ENCODE measurements around the gene CAMK1D.

DNA sequence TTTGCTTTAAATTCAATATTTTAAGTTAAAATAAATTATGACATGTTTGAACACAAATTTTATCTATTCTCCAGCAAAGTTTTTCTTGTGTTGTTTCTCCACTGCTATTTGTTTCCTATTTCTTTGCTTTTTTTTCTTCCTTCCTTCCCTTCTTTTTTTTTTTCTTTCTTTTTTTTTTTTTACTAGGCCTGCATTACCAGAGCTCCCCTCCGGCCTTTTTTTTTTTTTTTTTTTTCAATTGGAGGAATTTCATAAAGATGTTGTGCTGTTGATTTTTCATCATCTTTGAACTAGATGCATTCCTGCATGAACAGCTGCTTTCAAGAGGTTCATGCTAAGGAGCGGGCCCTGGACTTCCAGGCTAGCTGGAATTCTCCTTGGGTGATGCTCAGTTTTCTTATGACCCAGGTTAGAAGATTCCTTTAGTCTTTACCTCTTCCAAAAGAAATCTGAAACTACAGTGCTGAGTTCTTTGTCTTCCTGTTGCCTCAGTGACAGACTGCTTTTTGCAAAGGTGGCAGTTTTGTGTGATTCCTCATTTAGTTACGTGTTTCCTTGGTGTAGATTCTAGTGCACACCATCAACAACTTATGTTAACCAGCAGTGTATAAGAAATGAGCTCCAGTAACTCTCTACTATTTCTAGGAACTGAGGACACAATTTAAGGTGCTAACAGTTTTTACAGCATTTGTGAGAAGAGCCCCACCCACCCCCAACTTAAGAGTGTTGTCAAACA, 4.8 kb upstream of the CAMK1D start:
- TF ChIP-seq, protein P1, sequence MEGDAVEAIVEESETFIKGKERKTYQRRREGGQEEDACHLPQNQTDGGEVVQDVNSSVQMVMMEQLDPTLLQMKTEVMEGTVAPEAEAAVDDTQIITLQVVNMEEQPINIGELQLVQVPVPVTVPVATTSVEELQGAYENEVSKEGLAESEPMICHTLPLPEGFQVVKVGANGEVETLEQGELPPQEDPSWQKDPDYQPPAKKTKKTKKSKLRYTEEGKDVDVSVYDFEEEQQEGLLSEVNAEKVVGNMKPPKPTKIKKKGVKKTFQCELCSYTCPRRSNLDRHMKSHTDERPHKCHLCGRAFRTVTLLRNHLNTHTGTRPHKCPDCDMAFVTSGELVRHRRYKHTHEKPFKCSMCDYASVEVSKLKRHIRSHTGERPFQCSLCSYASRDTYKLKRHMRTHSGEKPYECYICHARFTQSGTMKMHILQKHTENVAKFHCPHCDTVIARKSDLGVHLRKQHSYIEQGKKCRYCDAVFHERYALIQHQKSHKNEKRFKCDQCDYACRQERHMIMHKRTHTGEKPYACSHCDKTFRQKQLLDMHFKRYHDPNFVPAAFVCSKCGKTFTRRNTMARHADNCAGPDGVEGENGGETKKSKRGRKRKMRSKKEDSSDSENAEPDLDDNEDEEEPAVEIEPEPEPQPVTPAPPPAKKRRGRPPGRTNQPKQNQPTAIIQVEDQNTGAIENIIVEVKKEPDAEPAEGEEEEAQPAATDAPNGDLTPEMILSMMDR (IDR thresholded peaks at IDR 0.05) = no peak
- TF ChIP-seq POLR2A (IDR thresholded peaks at IDR 0.05) = no peak
